ENCODE data around the gene PDGFD. TPM values are rescaled to one million over a fixed set of nuclear protein-coding genes. Genes with fewer than 3 reads are reported as not detected.

Gene PDGFD
- total RNA-seq, 1 experiment from 2014 or later = 1.7 TPM

DNA sequence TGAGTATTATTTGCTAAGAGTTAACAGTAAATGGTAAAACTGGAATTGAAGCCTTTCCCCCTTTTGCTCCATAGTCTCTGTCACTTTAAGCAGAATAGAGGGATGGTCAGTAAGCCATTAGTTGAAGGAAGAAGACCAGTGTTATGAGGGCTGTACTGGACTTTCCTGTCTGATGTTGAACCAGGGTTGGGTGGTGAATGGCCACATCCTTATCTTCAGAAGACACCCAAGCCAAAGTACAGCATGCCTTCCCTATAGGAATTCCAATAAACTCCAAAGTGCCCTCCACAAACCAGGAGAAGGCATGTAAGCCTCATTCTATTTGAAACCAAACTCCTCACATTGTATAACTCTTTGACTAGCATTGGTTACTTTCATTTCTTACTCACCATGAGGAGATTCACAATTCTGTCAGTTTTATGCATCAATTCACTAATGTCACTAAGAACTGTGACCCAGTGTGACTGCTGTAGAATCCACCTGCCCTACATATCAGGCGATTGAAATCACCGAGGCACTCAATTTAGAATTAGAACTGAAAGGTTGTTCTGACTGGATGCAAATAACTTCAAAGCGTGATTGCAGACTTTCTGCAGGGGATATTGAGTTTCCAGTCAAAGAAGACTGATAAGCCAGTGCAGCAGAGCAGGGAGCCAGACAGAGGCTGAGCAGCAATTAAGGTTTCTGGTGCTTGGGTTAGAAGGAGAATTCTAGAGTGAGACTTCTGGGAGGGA lies 234.6 kb downstream of the PDGFD start:
- no peak overlapping the region for H3K9ac ChIP-seq (ENCODE audit: extremely low read depth, insufficient read length, low read length)
- no peaks in the 10 kb centered on the region for H3K79me2 ChIP-seq (ENCODE audit: insufficient read depth, low read length)
- H3K4me1 ChIP-seq (ENCODE audit: insufficient read depth, low read length) = 0 out of 2 replicates have a peak, but pooled peaks cover 4% of the 10 kb centered on the region
- Mint-ChIP-seq H3K9me3 (no peaks in the 10 kb centered on the region), H3K27ac (no peak overlapping the region; a peak in 1 of 7 replicates), H3K36me3 (ENCODE audit: insufficient read depth in 1 of 3, low read depth in 3 of 3) (no peaks in the 10 kb centered on the region), H3K4me1 (peaks cover 3 to 6% of the 10 kb centered on the region in 2 experiments; a peak in 3 of 4 replicates), H3K4me3 (no peak overlapping the region), H3K27me3 (ENCODE audit: low read depth) (no peaks in the 10 kb centered on the region)
- H2AFZ ChIP-seq (ENCODE audit: low read length) = no peak overlapping the region
- H2AK5ac ChIP-seq (ENCODE audit: insufficient read length, low read length) = no peak overlapping the region
- H3T11ph ChIP-seq (ENCODE audit: low read length) = no peak overlapping the region
- no peak overlapping the region for H3K56ac ChIP-seq (ENCODE audit: insufficient read length, low read depth, low read length)
- no peak overlapping the region for H3K18ac ChIP-seq (ENCODE audit: insufficient read length, low read depth, low read length)
- H2BK5ac ChIP-seq (ENCODE audit: insufficient read length, low read length) = no peak overlapping the region
- no peaks in the 10 kb centered on the region for H3K9me3 ChIP-seq (ENCODE audit: control insufficient read depth, low read depth, low read length)
- H2BK12ac ChIP-seq (ENCODE audit: insufficient read length, low read depth, low read length) = no peak overlapping the region
- H3K23ac ChIP-seq (ENCODE audit: insufficient read length, low read depth, low read length) = no peak overlapping the region
- H2BK120ac ChIP-seq (ENCODE audit: low read depth, low read length, poor library complexity, severe bottlenecking) = no peak overlapping the region
- no peaks in the 10 kb centered on the region for H3K23me2 ChIP-seq (ENCODE audit: insufficient read length, low read depth, low read length, poor library complexity, severe bottlenecking)
- TF ChIP-seq, protein P1, sequence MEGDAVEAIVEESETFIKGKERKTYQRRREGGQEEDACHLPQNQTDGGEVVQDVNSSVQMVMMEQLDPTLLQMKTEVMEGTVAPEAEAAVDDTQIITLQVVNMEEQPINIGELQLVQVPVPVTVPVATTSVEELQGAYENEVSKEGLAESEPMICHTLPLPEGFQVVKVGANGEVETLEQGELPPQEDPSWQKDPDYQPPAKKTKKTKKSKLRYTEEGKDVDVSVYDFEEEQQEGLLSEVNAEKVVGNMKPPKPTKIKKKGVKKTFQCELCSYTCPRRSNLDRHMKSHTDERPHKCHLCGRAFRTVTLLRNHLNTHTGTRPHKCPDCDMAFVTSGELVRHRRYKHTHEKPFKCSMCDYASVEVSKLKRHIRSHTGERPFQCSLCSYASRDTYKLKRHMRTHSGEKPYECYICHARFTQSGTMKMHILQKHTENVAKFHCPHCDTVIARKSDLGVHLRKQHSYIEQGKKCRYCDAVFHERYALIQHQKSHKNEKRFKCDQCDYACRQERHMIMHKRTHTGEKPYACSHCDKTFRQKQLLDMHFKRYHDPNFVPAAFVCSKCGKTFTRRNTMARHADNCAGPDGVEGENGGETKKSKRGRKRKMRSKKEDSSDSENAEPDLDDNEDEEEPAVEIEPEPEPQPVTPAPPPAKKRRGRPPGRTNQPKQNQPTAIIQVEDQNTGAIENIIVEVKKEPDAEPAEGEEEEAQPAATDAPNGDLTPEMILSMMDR (conservative IDR thresholded peaks at IDR 0.05) = no peak
- DNase-seq = no peak
- H3K27ac ChIP-seq (ENCODE audit: insufficient read length, low read depth, low read length) = no peak overlapping the region
- whole genome bisulfite sequencing (ENCODE audit: extremely low coverage, insufficient read length, low lambda C conversion rate) = no CpG with 5 or more reads among the region's 3 CpGs
- H3K14ac ChIP-seq (ENCODE audit: insufficient read depth, low read length) = no peak overlapping the region
- no peak overlapping the region for H3K4ac ChIP-seq (ENCODE audit: low read depth, low read length)
- H3K4me2 ChIP-seq (ENCODE audit: insufficient read depth, insufficient read length, low read length) = no peak overlapping the region
- no peak overlapping the region for H4K91ac ChIP-seq (ENCODE audit: insufficient read length, low read depth, low read length)
- no peak overlapping the region for H2BK20ac ChIP-seq (ENCODE audit: low read depth, low read length, poor library complexity, severe bottlenecking)
- H2BK15ac ChIP-seq (ENCODE audit: low read depth, low read length) = no peak overlapping the region
- no peak overlapping the region for H4K8ac ChIP-seq (replicated peaks; ENCODE audit: insufficient read length, low read depth, low read length)
- no peaks in the 10 kb centered on the region for H3K79me1 ChIP-seq (ENCODE audit: insufficient read depth, low read depth, low read length, poor library complexity, severe bottlenecking)
- H4K5ac ChIP-seq (ENCODE audit: insufficient read length, low read depth, low read length) = no peak overlapping the region
- no peaks in the 10 kb centered on the region for H4K20me1 ChIP-seq (ENCODE audit: control insufficient read depth, insufficient read depth, insufficient read length)
- no peaks in the 10 kb centered on the region for H3K27me3 ChIP-seq (ENCODE audit: insufficient read depth, low read length)
